NCI-H345 treated with DMSO at 0.1 percent for 48 hours (cell line): ENCODE results near the gene GALNT7.
"Not testable (repeated sequence)": the region's sequence is repeated elsewhere in the genome, so short reads cannot be mapped to it uniquely, and the experiment has no call there.

Source experiments
- DNase-seq: peaks from one replicate; lab custom pipeline; 2025; ENCODE audit not compliant: unreplicated experiment; lab: John Stamatoyannopoulos, UW

GALNT7 gene

GRCh38 chr4:173194157-173194556 lies 25.5 kb downstream of the GALNT7 start:
- DNase-seq = no peak

DNA sequence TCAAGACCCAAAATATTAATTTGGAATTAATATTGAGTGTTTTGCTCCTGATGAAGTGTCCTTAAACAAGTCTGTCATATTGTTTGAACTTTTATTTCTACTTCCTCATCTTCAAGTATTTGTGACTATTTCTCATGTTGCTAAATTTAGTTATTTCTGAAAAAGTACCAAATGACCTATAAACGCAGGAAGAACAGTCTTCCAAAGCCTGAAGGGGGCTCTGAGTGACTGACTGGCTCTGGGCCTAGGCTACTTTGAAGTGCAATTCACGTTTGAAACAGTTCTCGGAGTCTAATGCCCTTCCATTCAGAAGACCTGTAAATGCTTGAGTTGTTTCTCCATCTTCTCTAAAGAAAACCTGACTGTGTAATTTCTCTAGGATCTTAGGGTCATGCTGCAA lies 26.5 kb downstream of the GALNT7 start:
- DNase-seq = no peak

DNA sequence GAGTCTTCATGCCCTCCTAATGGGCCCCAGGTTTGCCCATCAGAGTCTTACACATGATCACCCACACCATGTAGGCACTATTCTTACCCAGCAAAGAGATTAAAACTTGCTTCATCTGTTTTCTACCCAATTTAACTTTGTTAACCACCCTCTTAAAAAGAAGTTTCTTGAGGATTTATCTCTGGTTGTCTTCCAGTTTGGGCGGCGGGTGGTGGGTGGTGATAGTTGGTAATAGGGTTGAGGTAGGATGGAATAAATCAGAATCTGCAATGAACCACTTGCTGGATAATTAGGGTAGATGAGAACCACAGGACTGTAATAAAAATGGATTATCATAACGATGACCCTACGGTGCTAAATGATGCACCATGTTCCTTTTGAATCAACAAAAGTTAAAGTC lies 30.9 kb downstream of the GALNT7 start:
- DNase-seq = no peak

DNA sequence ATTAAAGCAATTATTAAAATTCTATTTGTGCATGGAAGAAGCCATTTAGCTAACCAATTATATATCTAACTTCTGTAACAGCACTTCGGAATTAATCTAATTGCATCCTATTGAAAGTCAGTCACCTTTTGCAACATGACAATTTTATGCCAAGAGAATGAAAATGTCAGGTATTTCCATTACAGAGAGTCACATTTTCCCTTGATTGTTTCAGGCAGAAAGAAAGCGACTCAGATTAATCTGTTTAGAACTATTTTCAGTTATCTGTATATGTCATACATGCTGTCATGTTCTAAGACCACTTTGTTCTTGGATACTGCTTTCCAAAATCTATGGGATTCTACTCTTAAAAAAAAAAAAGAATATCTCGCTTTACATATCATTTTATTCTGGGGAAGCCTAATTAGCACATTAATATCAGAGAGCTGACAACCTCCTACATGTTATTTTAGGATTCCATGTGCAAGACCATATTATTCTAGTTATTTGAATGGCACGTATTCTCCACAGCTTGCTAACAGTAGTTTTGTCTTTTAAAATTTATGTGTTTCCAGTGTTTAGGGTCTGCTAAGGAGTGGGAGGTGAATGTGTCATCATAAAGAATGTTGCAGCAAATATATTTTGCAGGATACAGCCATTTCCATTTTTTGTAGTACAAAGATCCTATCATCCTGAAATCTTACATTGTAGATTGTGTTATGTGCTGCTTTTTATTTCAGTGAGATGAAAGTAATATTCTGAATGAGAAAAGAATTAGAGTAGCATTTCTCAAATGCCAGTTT lies 31.7 kb downstream of the GALNT7 start:
- DNase-seq = no peak

DNA sequence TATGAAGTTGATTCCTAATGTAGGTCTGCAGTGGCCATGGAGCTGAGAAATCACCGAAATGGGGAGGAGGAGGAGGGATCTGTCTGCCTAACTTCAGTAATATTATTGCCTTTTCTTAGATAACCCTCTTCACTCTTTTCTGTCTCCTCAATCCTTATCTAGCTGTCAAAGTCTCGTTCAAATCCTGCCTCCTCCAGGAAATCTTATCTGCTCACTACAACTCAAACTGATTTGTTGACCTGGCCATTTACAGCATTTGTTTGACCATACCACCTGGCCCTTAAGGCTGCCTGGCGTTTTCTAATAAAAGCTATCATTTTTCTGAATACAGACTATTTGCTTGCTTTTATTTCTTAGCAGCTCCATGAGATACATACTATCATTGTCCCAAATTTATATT lies 33.8 kb downstream of the GALNT7 start:
- no peak for DNase-seq

GRCh38 chr4:173205656-173206055 lies 37.0 kb downstream of the GALNT7 start:
- no peak for DNase-seq

DNA sequence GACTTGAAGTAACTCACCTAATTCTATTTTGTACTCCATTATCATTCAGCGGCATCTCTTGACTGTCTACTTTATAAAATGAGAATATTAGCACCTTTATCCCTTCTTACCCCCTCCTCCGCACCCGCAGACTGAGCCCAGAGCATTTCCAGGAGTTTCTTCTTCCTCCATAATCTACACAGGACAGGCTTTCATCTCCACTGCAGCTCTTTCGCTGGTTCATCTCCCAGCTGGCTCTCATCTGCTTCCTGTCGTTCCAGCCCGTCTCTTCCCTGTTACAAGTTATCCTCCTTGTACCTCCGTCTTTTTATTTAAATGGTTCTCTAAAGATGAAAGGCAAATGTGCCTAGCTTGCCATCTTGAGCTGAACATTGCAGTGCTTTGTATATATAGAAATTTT lies 39.8 kb downstream of the GALNT7 start:
- no peak for DNase-seq

- no peak for DNase-seq
These were observed 42.6 kb downstream of the GALNT7 start for GRCh38 chr4:173211222-173211621.

DNA sequence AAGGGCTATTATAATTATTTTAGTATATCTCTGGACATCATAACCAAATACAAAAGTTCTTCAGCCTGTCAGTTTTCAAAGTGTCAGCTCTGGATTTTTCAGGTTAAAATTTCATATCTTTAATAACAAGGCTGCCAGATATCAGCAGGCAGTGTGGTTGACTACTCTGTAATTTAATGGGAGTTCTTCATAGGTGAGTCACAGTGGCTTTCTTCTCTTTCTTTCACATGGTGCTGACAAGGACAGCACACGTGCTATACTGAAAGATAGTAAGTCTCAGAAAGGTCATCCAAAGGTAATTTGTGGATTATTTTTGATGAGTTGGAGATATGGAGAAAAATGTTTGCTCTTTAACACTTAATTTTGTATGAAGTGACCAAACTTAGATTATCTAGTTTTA lies 43.2 kb downstream of the GALNT7 start:
- no peak for DNase-seq

DNA sequence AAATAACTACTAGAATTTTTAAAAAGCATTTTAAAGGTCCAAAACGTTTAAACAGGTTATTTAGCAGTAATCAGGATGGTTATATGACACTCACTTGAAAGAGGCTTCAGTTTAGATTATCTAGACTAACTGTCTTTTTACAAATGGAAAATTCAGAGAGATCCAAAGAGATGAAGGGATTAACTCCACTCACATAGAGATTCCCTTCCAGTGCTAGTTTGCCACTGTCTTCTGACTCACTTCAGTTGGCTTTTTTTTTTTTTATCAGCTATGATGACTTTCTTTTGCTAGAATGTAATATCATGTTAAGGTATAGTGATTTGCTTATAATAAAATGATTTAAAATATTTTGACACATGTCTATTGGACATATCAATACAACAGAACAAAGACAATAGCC lies 43.8 kb downstream of the GALNT7 start:
- no peak for DNase-seq

DNA sequence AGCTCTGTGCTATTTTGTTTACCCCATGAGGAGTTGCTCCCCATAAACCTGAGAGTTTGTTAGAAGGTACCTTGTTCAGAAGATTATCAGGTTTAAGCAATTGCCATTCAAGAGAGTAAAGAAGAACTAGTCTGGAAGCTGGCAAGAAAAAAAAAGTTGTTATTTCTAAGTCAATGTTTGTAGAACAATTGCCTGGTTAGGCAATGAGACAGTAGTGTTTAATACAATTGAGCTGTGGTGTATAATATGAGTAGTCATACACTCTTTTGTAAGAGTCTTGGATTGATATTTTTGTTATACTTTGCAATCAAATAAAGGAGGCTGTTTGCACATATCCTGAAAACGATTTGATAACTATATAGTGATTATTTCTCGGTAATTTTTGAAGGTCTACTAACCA lies 44.7 kb downstream of the GALNT7 start:
- no peak for DNase-seq

DNA sequence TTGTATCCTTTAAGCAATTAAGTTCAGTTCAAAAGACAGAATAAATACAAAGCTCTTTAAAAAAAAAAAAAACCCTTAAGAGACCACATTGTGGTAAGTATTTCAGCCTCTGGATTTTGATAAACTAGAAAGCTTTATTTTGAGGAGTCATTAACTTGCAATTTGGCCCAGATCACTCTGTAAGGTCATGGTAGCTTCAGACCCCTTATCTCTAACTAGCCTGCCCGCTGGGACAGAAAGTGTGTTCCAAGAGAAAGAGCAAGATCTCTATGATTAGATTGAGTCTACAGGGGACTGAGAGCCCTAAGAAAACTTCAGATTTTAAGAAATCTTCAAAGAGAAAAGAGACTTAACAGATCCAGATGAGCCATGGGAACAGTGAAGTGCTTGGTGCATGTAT lies 45.6 kb downstream of the GALNT7 start:
- DNase-seq = no peak

- no peak for DNase-seq
These were observed 46.0 kb downstream of the GALNT7 start for GRCh38 chr4:173214661-173215060.

- DNase-seq = no peak
These were observed 48.5 kb downstream of the GALNT7 start for GRCh38 chr4:173217075-173217474.

DNA sequence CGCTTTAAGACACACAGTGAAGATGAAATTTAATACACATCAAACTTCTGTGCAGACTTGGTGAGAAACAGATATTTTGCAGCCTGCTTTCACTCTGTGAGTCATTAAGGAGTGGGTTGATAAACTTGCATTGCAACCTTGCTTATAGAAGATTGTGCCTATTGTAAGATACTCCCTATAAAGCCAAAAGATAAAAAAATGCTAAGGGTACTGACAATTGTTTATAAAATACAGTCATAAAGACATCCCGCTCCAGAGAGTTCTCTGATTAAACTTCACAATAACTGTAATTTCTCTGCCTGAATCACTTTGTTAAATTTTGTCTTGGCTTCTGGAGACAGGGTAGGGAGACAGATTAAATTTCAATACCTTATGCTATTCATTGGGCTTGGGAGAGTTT lies 49.1 kb downstream of the GALNT7 start:
- no peak for DNase-seq

- DNase-seq = no peak
These were observed 50.0 kb downstream of the GALNT7 start for GRCh38 chr4:173218411-173219125.

DNA sequence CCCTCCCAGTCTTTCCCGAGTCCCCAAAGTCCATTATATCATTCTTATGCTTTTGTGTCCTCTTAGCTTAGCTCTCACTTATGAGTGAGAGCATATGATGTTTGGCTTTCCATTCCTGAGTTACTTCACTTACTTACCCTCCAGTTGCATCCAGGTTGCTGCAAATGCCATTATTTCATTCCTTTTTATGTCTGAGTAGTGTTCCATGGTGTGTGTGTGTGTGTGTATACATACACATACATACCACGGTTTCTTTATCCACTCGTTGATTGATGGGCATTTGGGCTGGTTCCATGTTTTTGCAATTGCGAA lies 50.5 kb downstream of the GALNT7 start:
- DNase-seq = not testable (repeated sequence)

GRCh38 chr4:173223743-173224142 lies 55.1 kb downstream of the GALNT7 start:
- DNase-seq = no peak

- DNase-seq = no peak
These were observed 57.8 kb downstream of the GALNT7 start for GRCh38 chr4:173226401-173226888.

DNA sequence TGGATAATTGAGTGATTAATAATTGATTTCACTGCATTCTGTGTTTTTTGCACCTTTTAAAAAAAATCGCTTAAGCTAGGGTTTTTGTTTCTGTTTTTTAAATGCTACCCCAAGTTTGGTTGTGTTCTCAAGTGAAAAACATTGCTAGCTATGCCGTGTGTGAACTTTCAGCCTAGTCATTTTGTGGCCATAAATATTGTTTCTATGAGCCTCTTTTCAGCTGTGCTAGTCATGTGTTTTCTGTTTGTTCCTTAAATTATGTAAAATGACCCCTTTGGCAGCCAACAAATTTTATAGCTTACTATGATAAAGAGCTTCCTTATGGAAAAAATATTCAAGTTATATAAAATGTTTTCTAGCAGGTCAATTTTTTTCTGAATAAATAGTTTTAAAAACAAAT lies 59.1 kb downstream of the GALNT7 start:
- DNase-seq = no peak

GRCh38 chr4:173230062-173230461 lies 61.5 kb downstream of the GALNT7 start:
- DNase-seq = no peak

GRCh38 chr4:173231916-173232315 lies 63.3 kb downstream of the GALNT7 start:
- DNase-seq = no peak

- no peak for DNase-seq
These were observed 65.2 kb downstream of the GALNT7 start for GRCh38 chr4:173233857-173234256.
